ENCODE measurements around the gene MACROD2.
"Not testable (repeated sequence)": the region's sequence is repeated elsewhere in the genome, so short reads cannot be mapped to it uniquely, and the experiment has no call there.

Gene MACROD2

DNA sequence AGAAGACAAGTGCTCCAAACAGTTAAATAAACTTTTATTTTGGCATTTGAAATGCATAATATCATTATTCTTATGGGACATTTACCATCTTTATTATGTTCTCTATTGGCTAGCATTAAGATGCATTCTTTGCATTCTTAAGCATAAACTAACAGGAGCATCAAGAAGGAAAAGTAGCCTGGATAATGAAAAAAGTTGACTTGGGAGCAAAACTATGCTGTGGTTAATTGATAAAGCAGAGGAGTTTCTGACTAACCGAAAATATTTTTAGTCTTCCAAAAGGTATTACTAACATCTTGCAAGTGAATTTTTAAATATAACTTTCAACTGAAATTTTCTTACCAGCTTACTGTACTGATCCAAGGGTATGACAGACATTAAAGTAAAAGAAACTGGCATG is 201.8 kb downstream of the MACROD2 start:
- DNase-seq = no peak

DNA sequence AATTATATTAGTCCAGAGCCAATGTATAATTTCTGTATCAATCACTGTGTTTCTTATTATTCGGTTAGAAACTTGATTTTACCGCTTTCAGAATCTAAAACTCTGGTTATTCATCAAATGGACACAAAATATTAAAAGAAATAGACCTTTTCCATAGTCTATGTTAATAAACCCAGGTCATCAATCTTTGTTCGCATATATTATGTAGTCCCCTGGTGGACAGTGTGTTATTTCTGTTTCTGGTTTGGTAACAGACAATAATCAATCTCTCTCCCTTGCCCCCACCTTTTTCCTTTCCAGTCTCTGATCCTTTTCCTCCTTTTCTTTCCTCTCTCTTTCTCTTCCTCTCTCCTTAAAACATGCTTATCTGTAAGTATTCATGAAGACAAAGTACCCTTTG is 203.1 kb downstream of the MACROD2 start:
- no peak for DNase-seq

GRCh38 chr20:14199111-14199510 is 203.8 kb downstream of the MACROD2 start:
- DNase-seq = no peak

- no peak for DNase-seq
Observed at GRCh38 chr20:14203657-14204056, 208.3 kb downstream of the MACROD2 start.

GRCh38 chr20:14207591-14207990 is 212.3 kb downstream of the MACROD2 start:
- no peak for DNase-seq

DNA sequence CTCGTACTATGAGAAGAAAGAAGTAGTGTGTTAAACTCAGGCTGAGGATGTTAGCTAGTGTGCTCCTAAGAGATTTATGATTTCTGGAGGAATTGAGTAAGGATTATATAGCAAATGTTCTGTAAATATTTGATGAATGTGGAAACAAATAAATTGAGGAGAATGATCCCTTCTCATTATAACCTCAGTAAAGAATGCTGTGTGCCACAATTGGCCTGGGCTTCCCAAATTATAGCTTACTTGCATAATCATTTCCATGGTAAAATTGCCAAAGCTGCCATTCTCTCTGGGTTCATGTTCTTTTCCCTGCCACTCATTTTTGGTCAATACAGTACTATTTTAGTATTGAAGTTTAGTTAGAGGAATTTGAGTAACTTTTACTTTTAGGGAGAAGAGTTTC is 213.6 kb downstream of the MACROD2 start:
- no peak for DNase-seq

GRCh38 chr20:14210146-14210545 is 214.8 kb downstream of the MACROD2 start:
- no peak for DNase-seq

GRCh38 chr20:14214046-14214445 is 218.7 kb downstream of the MACROD2 start:
- DNase-seq = no peak

- not testable (repeated sequence) for DNase-seq
Observed at GRCh38 chr20:14215880-14216279, 220.6 kb downstream of the MACROD2 start.

GRCh38 chr20:14219801-14220461 is 224.6 kb downstream of the MACROD2 start:
- DNase-seq = no peak

DNA sequence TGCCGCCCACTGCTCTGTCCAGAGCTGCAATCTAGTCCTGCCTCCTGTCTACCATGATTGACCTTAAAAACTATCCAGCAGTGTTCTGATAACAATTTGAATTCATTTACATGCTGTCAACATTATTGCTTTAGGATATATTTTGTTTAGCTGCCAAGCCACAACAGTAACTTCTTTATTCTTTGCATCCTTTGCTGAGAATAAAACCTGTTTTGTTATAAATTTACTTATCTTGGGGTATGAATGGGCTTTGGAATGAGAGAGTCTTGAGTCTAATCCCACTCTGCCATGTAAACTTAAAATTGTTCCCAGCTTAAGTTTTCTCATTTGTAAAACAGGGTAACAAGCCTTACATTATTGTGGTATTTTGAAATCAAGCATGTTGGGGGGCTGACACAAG is 225.7 kb downstream of the MACROD2 start:
- no peak for DNase-seq

DNA sequence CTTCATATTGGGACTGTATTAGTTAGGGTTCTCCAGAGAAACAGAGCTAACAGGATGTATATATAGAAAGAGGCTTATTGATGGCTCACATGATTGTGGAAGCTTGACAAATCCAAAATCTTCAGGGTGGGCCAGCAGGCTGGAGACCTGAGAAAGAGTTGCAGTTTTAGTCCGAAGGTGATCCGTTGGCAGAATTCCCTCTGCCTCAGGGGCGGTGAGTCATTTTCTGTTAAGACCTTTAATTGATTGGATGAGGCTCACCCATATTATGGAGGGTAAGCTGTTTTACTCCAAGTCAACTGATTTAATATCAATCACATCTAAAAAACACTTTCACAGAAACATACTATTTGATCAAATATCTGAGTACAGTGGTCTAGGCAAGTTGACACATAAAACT is 228.5 kb downstream of the MACROD2 start:
- no peak for DNase-seq

DNA sequence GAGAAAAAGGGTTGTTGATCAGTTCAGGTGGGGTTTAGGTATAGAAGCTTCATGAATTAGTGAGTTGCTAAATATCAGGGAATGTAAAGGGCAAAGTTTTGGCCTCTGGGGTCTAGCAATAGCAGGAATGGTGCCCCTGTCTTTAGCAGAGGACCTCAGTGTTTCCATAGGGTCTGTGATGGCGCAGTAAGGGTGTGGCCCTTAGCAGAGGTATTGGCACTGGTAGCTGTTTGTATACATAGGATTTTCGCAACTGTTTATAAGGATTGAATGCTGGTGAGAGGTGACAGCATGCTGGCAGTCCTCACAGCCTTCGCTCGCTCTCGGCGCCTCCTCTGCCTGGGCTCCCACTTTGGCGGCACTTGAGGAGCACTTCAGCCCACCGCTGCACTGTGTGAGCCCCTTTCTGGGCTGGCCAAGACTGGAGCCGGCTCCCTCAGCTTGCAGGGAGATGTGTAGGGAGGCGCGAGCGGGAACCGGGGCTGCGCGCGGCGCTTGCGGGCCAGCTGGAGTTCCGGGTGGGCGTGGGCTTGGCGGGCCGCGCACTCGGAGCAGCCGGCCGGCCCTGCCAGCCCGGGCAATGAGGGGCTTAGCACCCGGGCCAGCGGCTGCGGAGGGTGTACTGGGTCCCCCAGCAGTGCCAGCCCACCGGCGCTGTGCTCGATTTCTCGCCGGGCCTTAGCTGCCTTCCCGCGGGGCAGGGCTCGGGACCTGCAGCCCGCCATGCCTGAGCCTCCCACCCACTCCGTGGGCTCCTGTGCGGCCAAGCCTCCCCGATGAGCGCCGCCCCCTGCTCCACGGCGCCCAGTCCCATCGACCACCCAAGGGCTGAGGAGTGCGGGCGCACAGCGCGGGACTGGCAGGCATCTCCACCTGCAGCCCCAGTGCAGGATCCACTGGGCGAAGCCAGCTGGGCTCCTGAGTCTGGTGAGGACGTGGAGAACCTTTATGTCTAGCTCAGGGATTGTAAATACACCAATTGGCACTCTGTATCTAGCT is 231.0 kb downstream of the MACROD2 start:
- not testable (repeated sequence) for DNase-seq

- no peak for DNase-seq
Observed at GRCh38 chr20:14232650-14233049, 237.3 kb downstream of the MACROD2 start.

DNA sequence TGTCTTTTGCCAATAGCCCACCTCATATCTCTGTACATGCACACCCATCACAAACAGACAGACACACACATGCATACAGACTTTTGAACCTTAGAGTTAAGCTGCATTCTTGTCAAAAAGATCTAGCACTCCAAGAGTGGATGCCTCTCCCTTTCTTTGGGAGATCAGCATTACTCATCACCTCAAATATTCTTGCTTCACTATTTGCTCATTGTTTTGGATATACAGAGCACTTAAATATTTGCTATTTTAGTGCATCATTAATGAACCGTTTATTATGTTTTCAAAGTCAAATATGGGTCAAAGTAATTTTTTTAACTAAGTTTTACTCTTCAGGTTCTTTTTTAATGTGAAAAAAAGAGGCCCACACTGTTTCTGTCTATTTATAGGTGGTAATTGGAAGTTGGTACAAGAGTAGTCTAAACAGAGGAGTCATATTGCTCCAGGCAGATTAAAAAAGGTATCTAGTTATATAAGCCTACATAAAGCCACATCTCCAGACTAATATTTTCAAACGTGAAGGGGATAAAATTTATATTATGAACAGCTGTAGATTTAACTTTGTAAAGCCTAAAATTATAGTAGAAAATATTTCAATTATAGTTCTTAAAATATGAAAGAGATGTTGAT is 239.5 kb downstream of the MACROD2 start:
- DNase-seq = no peak

GRCh38 chr20:14235355-14235754 is 240.0 kb downstream of the MACROD2 start:
- DNase-seq = no peak

DNA sequence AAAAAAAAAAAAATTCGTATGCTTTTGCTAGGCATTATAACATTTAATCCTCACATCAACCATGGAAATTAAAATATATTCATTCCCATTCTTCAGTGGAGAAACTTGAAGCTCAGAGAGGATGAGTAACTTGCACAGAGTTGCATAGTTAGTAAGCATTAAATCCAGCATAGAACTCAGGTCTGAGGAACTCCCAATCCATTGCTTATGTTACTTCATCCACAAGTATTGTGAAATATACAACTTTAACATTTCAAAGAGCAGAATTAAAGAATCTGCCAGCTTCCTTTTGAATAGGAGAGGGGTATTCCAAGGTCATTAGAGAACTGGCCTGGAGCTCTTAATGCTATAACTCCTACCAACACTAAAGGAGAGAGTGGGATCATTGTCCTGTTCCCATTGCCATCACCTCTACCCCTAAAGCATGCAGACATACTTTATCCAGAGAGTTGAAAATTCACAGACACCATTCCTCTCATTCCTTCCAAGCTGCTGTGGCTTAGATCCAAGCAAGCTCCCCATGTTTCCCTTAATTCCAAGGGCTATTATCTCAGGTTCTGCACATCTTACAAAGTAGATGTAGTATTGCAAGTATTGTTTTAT is 250.2 kb downstream of the MACROD2 start:
- DNase-seq = no peak

- no peak for DNase-seq
Observed at GRCh38 chr20:14259689-14260088, 264.4 kb downstream of the MACROD2 start.

GRCh38 chr20:14260367-14260766 is 265.1 kb downstream of the MACROD2 start:
- DNase-seq = no peak

DNA sequence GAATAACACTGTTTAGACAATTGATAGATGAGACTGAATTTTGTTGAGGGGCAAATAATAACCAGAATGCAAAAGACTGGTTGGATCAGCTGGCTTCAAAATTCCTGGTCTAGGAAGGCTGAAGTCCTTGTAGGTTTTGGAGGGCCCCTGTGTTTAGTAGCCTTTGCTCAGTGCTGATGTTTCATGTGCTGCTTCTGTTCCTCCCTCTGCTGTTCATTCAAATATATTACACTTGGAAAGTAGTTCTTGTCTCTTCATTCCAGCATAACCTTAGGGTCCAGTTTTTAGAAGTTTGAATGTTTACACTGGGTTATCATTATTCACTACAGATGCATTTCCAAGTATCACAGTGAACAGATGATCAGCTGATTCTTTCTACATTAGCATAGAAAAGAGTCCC is 269.6 kb downstream of the MACROD2 start:
- no peak for DNase-seq

DNA sequence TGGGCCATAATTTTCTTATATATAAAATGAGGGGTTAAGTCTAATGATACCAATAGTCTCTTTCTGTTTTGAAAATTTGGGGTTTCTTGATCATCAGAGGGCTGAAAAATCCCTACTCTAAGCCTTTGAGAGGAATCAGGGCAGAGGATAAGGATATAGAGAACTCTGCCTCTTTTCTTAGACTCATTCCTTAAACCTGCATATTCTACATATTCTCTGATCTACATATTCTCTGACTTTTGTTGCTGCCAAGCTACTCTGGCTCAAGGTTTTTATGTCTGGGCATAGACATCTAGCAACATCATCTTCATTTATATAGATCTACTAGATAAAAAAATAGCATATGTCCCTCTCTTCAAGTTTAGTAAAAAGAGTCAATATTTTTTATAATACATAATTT is 270.9 kb downstream of the MACROD2 start:
- no peak for DNase-seq

DNA sequence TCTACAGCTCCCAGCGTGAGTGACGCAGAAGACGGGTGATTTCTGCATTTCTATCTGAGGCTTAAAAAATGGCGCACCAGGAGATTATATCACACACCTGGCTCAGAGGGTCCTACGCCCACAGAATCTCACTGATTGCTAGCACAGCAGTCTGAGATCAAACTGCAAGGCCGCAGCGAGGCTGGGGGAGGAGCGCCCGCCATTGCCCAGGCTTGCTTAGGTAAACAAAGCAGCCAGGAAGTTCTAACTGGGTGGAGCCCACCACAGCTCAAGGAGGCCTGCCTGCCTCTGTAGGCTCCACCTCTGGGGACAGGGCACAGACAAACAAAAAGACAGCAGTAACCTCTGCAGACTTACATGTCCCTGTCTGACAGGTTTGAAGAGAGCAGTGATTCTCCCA is 275.4 kb downstream of the MACROD2 start:
- not testable (repeated sequence) for DNase-seq

DNA sequence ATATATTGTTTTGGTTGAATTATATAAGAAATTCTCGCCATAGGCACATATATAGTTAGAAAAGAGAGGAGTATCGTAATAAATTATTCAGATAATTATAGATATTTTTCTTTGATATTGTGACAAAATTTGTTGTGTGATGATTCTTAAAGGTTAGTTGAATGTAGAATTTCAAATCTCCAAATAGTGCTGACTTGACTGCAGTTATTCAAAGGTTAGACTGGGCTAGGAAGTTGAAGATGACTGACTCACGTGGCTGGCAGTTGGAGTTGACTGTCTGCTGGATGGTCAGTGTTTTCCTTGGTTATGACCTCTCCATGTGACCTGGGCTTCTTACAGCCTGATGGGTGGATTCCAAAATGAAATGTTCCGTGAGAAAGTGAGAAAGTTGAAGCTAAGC is 286.8 kb downstream of the MACROD2 start:
- DNase-seq = no peak

Data from stimulated activated CD8-positive, alpha-beta memory T cell treated with anti-CD3 and anti-CD28 coated beads, Interleukin-4, amount 100 ng/mL, for 48 hours (primary cell).